ENCODE results near the gene EFS. TPM values are rescaled to one million over a fixed set of nuclear protein-coding genes. Genes with fewer than 3 reads are reported as not detected.

Gene EFS
- 10 to 100 TPM; 15.8 to 17.0 TPM for total RNA-seq
- polyA plus RNA-seq (ENCODE audit: insufficient read length in 6 of 6), result 10 to 100 TPM; 39.7 to 64.1 (median 47.3) TPM
- long read RNA-seq, donor 1, transcript EFS-201 (6 exons, 3,118 nt), result major isoform, 9 of 66 reads
- long read RNA-seq, donor 1, partial matches to known transcripts, result 53 of 66 reads
- long read RNA-seq, donor 1, other reads (novel, unspliced or antisense), result 0 of 66 reads
- long read RNA-seq, donor 2, transcript EFS-201 (6 exons, 3,118 nt), result major isoform, 11 of 46 reads
- long read RNA-seq, donor 2, partial matches to known transcripts, result 33 of 46 reads
- long read RNA-seq, donor 2, other reads (novel, unspliced or antisense), result 0 of 46 reads
- long read RNA-seq, donor 3, transcript EFS-201 (6 exons, 3,118 nt), result major isoform, 9 of 34 reads
- long read RNA-seq, donor 3, transcript EFS-202 (5 exons, 2,704 nt), result minor isoform, 7 of 34 reads
- long read RNA-seq, donor 3, partial matches to known transcripts, result 18 of 34 reads
- long read RNA-seq, donor 3, other reads (novel, unspliced or antisense), result 0 of 34 reads
- long read RNA-seq, donor 4, partial matches to known transcripts, result 0 of 3 reads
- long read RNA-seq, donor 4, other reads (novel, unspliced or antisense), result 3 of 3 reads
- long read RNA-seq, donor 5, partial matches to known transcripts, result 16 of 20 reads
- long read RNA-seq, donor 5, other reads (novel, unspliced or antisense), result 0 of 20 reads
- long read RNA-seq, donor 6, transcript EFS-201 (6 exons, 3,118 nt), result major isoform, 8 of 29 reads
- long read RNA-seq, donor 6, partial matches to known transcripts, result 20 of 29 reads
- long read RNA-seq, donor 6, other reads (novel, unspliced or antisense), result 0 of 29 reads
- long read RNA-seq, donor 7, transcript EFS-201 (6 exons, 3,118 nt), result major isoform, 8 of 36 reads
- long read RNA-seq, donor 7, partial matches to known transcripts, result 27 of 36 reads
- long read RNA-seq, donor 7, other reads (novel, unspliced or antisense), result 0 of 36 reads
- long read RNA-seq, donor 8, transcript EFS-201 (6 exons, 3,118 nt), result major isoform, 7 of 78 reads
- long read RNA-seq, donor 8, partial matches to known transcripts, result 67 of 78 reads
- long read RNA-seq, donor 8, other reads (novel, unspliced or antisense), result 0 of 78 reads
- long read RNA-seq, donor 9, result 0 reads
- long read RNA-seq, donor 10, result 0 reads
- long read RNA-seq, donor 11, transcript EFS-202 (5 exons, 2,704 nt), result major isoform, 7 of 22 reads
- long read RNA-seq, donor 11, partial matches to known transcripts, result 13 of 22 reads
- long read RNA-seq, donor 11, other reads (novel, unspliced or antisense), result 0 of 22 reads
- long read RNA-seq, donor 12, partial matches to known transcripts, result 17 of 20 reads
- long read RNA-seq, donor 12, other reads (novel, unspliced or antisense), result 0 of 20 reads

DNA sequence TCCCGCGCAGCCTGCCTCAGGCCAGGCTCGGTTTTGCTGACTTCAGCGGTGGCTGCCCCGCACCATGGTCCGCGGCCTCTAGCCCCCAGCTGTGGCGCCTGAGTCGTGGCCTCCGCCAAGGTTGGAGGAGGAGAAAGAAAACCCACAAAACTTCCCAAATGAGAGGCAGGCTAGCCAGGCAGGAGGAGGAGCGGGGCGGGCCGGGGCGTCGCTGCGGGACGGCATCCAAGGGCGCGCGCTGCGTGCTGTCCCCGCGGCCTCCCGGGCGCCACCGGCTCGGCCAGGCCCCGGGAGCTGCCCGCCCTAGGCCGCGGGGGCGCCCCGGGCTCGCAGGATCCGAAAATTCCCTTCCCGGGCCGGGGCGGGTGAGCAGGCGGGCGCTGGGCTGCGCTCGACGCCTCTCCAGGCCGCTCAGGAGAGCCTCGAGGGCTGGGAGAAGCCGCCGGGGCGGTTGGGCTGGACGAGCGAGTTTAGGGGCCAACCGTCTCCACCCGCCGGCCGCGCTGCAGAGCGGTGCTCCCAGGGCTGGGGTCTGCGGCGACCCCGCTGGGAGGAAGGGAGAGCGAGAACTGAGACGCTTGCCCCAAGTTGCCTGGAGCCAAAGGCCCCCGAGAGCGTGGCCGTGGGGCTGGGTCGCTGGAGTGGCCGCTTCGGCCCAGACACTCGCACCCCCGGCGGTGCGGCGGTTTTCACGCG lies at the start of gene EFS:
Gene EFS (minus strand): TSS at position 137 of the 696 bp plus-strand sequence. CDS start 147 bp downstream, outside the sequence.
- DNase-seq, result peak in 3 of 4 donors; percentile 53 to 80 (median 58)
- Histone ChIP-seq H3K9me3 (no peaks in the 10 kb centered on the region), H3K4me1 (no peaks in the 10 kb centered on the region), H3K36me3 (no peaks in the 10 kb centered on the region), H3K27ac (peak within 1 kb of the TSS; percentile 69 to 92), H3K27me3 (peaks cover 5 to 57% of the 10 kb centered on the region in 2 donors), H3K4me3 (peak within 1 kb of the TSS; percentile 43 to 48)
- intact Hi-C loops (cut with DNase I), result no loop called here
- ATAC-seq, result peak; percentile 49
- TF ChIP-seq CTCF (IDR thresholded peaks at IDR 0.05), result no peak

GRCh38 chr14:23414254-23414653 lies 49.3 kb upstream of the EFS start:
- no peaks in the 10 kb centered on the region for H3K9me3 ChIP-seq
- TF ChIP-seq CTCF (IDR thresholded peaks at IDR 0.05), result no peak
- no peak overlapping the region for H3K27ac ChIP-seq
- DNase-seq, result peak in 1 of 4 donors; percentile 10
- ATAC-seq, result no peak
- intact Hi-C loops (cut with DNase I), result no loop called here
- no peaks in the 10 kb centered on the region for H3K36me3 ChIP-seq
- no peaks in the 10 kb centered on the region for H3K4me1 ChIP-seq
- peaks cover 0 to 7% of the 10 kb centered on the region in 2 donors for H3K27me3 ChIP-seq
- H3K4me3 ChIP-seq, result no peak overlapping the region

GRCh38 chr14:23413681-23414080 lies 48.7 kb upstream of the EFS start:
- TF ChIP-seq CTCF (IDR thresholded peaks at IDR 0.05), result no peak
- no peak for ATAC-seq
- peak in 1 of 4 donors; percentile 52 for DNase-seq
- Histone ChIP-seq H3K4me1 (no peaks in the 10 kb centered on the region), H3K4me3 (no peak overlapping the region), H3K36me3 (no peaks in the 10 kb centered on the region), H3K27ac (no peak overlapping the region), H3K27me3 (peaks cover 0 to 5% of the 10 kb centered on the region in 2 donors), H3K9me3 (no peaks in the 10 kb centered on the region)
- intact Hi-C loops (cut with DNase I), result no loop called here

- DNase-seq, result peak in 1 of 4 donors; percentile 44
These were observed 46.9 kb upstream of the EFS start for GRCh38 chr14:23411563-23412525.

More at GRCh38 chr14:23411563-23412525, 46.9 kb upstream of the EFS start:
- no peak overlapping the region for H3K27ac ChIP-seq
- H3K4me3 ChIP-seq, result no peak overlapping the region
- H3K4me1 ChIP-seq, result no peaks in the 10 kb centered on the region
- intact Hi-C loops (cut with DNase I), result no loop called here
- no peak for TF ChIP-seq CTCF (IDR thresholded peaks at IDR 0.05)
- H3K9me3 ChIP-seq, result no peaks in the 10 kb centered on the region
- H3K36me3 ChIP-seq, result no peaks in the 10 kb centered on the region
- ATAC-seq, result no peak
- peaks cover 0 to 5% of the 10 kb centered on the region in 2 donors for H3K27me3 ChIP-seq
